Activated CD8-positive, alpha-beta memory T cell treated with anti-CD3 and anti-CD28 coated beads, Interleukin-2, amount 50 U/mL, for 1 hour (primary cell): ENCODE results near the gene NDUFV1.

Experiments used
- DNase-seq: peaks from one replicate; pipeline ENCODE4 v3.0.0-alpha.2; 2020; ENCODE audit errors: extremely low read depth

NDUFV1 gene

GRCh38 chr11:67640758-67641337, 34.1 kb downstream of the NDUFV1 start:
- no peak for DNase-seq

- DNase-seq: no peak
Measured at GRCh38 chr11:67641338-67642172, 34.8 kb downstream of the NDUFV1 start.

DNA sequence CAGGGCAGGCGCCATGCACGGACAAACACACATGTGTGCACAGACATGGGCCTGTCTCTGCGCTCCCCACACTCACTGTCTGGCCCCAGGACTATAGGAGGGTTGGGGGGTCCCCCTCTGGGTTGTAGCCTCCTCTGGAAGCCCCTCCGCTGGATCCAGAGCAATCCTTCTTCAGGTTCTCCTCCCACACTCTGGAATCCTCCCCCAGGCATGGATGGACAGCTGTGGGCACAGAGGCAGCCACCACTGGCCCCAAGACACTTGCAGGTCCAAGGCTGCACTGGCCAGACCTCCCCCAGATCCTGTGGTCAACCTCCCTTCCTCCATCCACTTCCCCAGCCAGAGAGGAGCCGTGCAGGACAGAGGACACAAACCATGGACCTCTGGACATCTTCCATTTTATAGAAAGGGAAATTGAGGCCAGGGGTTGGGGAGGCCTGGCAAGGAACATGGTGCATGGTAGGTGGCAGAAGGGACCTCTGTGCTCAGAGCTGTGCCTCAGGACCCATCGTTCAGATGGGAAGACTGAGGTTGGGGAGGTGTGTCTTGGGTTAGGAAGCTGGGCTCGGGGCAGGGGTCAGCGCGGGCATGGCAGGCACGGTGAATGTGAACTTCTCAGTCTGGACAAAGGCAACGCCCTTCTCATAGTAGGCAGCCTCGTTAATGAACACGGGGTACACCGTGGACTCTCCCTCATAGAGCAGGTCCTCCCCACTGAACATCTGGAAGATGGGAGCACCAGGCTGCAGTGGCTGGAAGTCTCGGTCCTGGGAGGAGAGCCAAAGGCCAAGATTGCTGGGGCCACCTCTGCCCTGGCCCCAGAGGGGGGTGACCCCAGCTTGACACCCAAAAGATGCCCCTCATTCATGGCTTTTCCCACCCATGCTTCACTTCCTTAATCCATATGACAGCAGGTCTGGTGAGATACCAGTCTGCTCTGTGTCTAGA, 35.7 kb downstream of the NDUFV1 start:
- no peak for DNase-seq

DNA sequence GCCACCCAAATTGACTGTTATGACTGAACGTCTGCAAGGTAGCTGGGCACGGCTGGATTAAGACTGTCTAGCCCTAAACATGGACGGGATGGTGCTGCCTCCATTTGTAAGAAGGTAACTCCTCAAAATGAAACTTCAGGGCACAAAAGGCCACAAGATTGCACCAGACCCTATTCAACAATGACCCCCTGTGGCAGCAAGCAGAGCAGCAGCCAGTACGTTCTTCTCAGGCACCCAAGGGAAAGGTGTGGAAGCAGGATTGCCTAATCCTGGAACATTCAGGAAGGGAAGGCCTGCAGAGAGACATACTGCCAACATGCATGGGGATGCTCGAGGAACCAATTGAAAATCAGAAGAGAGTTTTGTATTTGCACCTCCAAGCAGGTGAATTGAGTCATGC, 37.3 kb downstream of the NDUFV1 start:
- DNase-seq: no peak

DNA sequence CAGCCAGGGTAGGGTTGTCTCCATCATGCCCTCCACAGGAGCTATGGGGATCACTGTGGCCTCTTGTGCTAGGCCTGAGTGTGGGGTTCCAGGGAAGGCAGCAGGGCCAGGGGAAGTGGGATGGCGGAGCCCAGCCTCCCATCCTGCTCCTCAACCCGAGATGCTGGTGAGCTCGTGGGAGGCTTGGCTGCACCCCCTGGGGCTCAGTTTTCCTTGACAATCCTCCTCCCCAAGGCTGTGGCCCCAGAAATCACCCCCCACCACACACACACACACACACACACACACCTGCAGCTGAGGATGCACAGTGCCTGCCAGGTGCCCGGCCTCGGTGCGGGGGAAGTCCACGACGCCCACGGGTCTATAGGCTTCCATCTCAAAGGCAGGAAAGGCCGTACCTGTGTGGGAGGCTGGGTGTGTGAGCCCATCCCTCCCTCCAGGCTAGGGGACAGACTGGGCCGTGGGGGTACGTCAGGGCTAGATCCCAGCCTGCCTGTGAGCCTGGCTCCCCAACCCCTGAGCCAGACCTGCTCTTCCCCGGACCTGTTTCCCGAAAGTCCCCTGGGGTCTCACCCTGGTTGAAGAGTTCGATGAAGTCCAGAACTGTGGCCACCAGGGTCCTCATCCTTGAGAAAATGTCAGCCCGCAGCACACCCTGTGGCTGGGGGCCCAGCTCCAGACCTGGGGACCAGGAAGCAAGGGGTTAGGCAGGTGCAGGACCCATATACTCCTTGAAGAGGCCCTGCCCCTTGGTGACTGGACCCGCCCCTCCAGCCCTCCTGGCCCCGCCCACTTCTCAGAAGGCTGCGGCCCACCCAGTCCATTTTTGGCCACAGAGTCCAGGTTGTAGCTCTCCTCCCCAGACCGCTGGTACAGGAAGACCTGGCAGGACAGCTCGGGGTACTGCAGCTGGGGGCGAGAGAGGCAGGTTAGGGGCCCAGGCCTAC, 38.0 kb downstream of the NDUFV1 start:
- DNase-seq: no peak

DNA sequence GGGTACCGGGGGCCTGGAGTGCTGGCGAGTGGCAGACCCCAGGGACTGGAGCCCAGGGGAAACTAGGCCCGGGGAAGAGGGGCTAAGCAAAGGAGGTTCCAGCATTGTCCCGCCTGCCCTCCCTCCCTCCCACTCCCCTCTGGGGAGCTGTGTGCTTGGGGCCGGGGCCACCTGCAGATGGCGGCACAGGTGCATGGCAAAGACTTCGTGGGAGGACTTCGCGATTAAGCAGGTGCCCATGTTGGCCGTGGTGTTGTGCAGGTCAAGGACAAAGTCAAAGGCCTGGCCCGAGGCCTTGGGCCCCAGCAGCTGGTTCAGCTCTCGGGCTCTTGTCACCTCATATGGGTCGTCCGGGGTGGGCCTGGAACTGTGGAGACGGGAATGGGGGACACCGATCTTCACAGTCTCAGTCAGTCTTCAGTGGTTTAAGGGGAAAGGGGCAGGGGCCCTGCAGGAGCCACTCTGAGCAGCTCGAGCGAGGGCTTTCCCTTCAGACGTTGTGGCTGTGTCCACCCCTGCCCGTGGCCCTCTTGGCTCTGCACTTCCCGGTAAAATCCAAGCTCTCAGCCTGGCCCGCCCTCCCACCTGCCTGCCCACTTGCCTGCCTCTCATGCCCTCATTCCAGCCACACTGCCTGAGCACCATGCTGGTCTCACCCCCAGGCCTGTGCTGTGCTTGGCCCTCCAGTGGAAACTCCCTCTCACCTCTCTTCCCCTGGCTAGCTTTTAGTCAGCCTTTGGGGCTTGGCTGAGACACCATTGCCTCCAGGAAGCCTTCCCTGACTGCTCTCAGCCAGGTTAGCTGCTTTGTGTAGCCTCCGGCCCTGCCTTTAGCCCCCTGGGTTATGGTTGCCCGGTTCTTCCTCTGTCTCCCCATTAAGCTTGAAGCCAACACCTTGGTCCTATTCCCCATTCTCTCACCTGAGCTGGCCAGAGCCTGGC, 39.1 kb downstream of the NDUFV1 start:
- DNase-seq: no peak

DNA sequence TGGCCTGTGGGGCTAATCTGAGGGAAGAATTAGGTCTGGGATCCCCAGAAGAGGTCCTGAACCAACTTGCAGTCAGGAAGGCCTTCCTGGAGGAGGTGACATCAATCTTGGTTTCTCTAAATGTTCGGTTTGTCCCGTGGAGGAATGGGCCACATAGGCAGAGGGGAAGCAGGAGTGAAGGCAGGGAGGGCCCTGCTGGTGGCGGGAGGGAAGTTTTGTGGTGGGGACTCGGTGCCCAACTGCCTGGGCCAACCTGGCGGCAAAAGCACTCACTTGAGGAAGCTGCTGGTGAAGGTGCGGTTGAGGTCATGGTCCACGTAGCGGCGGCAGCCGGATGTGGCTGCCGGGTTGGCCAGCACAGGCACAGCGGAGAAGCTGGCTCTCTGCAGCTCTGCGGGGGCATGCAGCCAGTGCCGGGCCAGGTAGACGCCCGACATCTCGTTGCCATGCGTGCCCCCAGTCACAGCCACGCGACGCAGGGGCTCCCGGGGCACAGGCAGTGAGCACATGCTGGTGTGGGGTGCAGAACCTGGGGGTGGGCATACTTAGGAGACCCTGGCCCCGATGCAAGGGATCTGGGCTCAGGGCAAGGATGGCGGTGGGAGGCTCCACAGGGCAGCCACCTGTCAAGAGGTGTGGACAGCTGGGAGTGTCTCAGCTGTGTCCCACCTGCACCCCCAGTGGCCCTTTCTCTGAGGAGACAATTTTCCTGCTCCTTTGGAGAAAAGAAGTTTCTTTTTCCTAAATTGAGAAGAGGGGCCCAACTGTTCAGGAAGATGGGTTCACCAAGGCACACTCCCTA, 40.0 kb downstream of the NDUFV1 start:
- no peak for DNase-seq

DNA sequence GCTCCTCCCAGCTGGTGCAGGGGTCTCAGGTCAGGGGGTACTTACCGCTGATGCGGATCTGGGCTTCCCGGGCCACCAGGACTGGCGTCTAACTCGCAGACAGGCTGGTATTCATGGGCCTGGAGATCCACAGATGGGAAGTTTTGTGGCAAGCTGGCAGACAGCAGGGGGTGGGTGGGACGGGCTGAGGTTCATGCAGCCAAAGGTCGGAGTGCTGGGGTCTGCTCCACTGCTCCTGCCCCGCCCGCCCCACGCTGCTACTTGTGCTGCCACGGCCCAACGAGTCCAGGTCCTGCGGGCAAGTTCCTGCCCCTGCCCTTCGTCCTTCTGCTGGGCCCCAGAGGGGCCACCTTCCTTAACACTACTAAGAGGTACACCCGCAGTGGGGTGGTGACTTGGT, 40.7 kb downstream of the NDUFV1 start:
- DNase-seq: no peak

GRCh38 chr11:67648140-67648795, 41.5 kb downstream of the NDUFV1 start:
- no peak for DNase-seq

GRCh38 chr11:67648796-67649613, 42.3 kb downstream of the NDUFV1 start:
- DNase-seq: no peak

DNA sequence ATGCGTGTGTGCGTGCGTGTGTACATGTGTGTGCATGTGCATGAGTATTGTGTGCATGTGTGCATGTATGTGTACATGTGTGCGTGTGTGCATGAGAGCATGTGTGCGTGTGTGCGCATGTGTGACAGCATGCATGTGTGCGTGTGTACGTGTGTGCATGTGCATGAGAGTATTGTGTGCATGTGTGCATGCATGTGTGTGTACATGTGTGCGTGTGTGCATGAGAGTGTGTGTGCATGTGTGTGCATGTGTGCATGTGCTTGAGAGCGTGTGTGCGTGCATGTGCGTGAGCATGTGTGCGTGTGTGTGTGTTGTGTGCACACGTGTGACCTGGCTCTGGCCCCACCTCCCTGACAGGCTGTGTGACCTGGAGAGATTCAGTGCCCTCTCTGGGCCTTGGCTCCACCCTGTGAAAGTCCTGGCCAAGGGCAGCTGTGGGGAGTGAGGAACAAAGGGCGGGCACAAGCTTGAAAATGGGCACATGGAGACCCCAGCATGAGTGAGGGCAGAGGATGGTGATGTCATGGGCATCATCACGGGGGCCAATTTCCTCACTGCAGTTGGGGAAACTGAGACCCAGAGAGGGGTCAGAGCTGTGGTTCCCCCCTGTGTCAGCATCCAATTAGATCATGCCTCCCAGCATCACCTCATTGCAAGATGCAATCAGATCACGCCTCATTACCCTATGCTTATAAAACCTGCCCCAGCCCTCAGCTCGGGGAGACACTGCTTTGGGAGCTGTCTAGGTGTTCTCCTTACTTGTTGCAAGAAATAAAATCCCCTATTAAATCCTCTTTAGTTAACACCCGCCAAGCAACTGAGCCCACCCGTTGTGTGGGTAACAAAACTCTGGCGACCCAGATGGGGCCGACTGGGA, 43.1 kb downstream of the NDUFV1 start:
- DNase-seq: no peak

- DNase-seq: no peak
Measured at GRCh38 chr11:67651976-67652781, 45.4 kb downstream of the NDUFV1 start.

- DNase-seq: no peak
Measured at GRCh38 chr11:67652965-67653845, 46.5 kb downstream of the NDUFV1 start.

DNA sequence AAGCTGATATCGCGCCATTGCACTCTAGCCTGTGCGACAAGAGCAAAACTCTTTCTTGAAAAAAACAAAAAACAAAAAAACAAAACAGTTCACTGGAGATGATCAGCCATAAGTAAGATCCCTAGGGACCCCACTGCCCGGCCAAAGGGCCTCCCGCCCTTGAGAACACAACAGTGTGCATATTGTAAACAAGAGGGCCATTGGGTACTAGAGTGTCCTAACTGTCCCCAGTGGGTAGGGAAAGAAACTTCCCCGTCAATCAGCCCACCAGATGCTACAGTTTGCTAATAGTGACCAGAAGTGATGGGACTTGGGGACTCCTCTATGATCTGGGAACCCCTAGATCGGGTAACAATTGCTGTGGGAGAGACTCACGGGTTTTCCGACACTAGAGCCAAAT, 47.5 kb downstream of the NDUFV1 start:
- no peak for DNase-seq
